Testis (tissue), 3 donors: ENCODE data around the gene SLC6A7. TPM values are rescaled to one million over a fixed set of nuclear protein-coding genes. Genes with fewer than 3 reads are reported as not detected.
A peak's percentile ranks its signal among the peaks of the same experiment; 100 is the strongest.

ENCODE experiments used
- DNase-seq: peaks from one replicate; pipeline ENCODE4 v3.0.0-alpha.2; 2019
- H3K27ac ChIP-seq, 2 donors: fragments of 200-600 bp; sonication (generic); one replicate each; pipeline ENCODE4 v1.5.1; 2019
- H3K27me3 ChIP-seq: fragments of 200-600 bp; sonication (generic); one replicate; pipeline ENCODE4 v1.5.1; 2019
- H3K36me3 ChIP-seq: fragments of 200-600 bp; sonication (generic); one replicate; pipeline ENCODE4 v1.5.1; 2017; ENCODE audit warnings: low read depth; ENCODE audit errors: missing control alignments
- H3K4me1 ChIP-seq: fragments of 200-600 bp; sonication (generic); one replicate; pipeline ENCODE4 v1.5.1; 2019
- H3K4me3 ChIP-seq, 2 donors: fragments of 200-600 bp; sonication (generic); one replicate each; pipeline ENCODE4 v1.5.1; 2017 to 2019
- H3K9me3 ChIP-seq: fragments of 200-600 bp; sonication (generic); one replicate; pipeline ENCODE4 v1.5.1; 2017
- POLR2A ChIP-seq: fragments of 450-650 bp; IDR thresholded peaks from one replicate; pipeline ENCODE4 v1.6.1; 2017; ENCODE audit warnings: antibody characterized with exemption, mild to moderate bottlenecking, moderate library complexity
- WGBS, 2 donors: methylation state at CpG; one replicate each; pipeline ENCODE4 v1.1.5; 2018; 5-methylcytosine and 5-hydroxymethylcytosine counted together
- intact Hi-C: fragments of 100-400 bp; cut with DNase I; formaldehyde crosslinking; loops from one replicate; pipeline ENCODE4 v1.15.1; 2023; ENCODE audit warnings: low total_unique reads
- polyA plus RNA-seq: library from polyadenylated mRNA; stranded (reverse); fragments of 350-450 nt; fragmentation: Illumina TruSeq; extraction: RNeasy Lipid Tissue Mini Kit (QIAGEN cat#74804); gene quantifications from one replicate; pipeline ENCODE4 v1.2.3, GENCODE V29; 2014; ENCODE audit warnings: low read depth, low replicate concordance; ENCODE audit not compliant: insufficient read depth
- total RNA-seq, 2 donors: library from RNA; depleted of rRNA; stranded (reverse); fragments of >200 nt; gene quantifications; one replicate each; pipeline ENCODE4 v1.2.3, GENCODE V29; 2016
- TF ChIP-seq, protein P1 (sequence below), 3 experiments: fragments of 450-650 bp in 2 of 3; fragments of 200-600 bp in 1 of 3; sonication (generic) in 1 of 3; IDR thresholded peaks; one replicate each; pipeline ENCODE4 v1.5.1; 2016 to 2019; ENCODE audit warnings: antibody characterized with exemption in 3 of 3, mild to moderate bottlenecking in 2 of 3, moderate library complexity in 1 of 3

SLC6A7 gene
- total and polyA plus RNA-seq, 3 donors from 2014 or later = 0.12 TPM; not detected in 2

DNA sequence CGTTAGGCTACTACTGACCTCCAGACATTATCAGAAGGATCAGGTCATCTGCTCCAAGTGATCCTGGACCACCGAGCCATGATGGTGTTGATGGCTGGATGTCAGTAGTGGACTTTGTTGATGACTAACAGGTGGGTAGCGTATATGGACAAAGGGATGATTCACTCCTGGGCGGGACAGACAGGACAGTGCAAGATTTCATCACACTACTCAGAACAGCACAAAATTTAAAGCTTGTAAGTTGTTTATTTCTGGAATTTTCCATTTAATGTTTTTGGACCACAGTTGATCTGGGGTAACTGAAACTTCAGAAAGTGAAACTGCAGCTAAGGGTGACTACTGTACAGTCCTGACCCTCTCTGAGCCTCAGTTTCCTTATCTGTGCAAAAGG lies 46.9 kb upstream of the SLC6A7 start:
- H3K9me3 ChIP-seq = no peaks in the 10 kb centered on the region
- no peaks in the 10 kb centered on the region for H3K36me3 ChIP-seq
- H3K27ac ChIP-seq = peak overlapping the region; percentile 70 to 86
- no peak for DNase-seq
- peaks cover 67% of the 10 kb centered on the region for H3K4me1 ChIP-seq
- intact Hi-C loops = no loop called here
- 66 to 74% methylated on average over 4 of the region's 4 CpGs for WGBS, 2 donors
- H3K27me3 ChIP-seq = no peaks in the 10 kb centered on the region
- TF ChIP-seq, protein P1, sequence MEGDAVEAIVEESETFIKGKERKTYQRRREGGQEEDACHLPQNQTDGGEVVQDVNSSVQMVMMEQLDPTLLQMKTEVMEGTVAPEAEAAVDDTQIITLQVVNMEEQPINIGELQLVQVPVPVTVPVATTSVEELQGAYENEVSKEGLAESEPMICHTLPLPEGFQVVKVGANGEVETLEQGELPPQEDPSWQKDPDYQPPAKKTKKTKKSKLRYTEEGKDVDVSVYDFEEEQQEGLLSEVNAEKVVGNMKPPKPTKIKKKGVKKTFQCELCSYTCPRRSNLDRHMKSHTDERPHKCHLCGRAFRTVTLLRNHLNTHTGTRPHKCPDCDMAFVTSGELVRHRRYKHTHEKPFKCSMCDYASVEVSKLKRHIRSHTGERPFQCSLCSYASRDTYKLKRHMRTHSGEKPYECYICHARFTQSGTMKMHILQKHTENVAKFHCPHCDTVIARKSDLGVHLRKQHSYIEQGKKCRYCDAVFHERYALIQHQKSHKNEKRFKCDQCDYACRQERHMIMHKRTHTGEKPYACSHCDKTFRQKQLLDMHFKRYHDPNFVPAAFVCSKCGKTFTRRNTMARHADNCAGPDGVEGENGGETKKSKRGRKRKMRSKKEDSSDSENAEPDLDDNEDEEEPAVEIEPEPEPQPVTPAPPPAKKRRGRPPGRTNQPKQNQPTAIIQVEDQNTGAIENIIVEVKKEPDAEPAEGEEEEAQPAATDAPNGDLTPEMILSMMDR (IDR thresholded peaks at IDR 0.05) = no peak
- no peak for TF ChIP-seq POLR2A
- no peak overlapping the region for H3K4me3 ChIP-seq

GRCh38 chr5:150143350-150144245 lies 46.3 kb upstream of the SLC6A7 start:
- Histone ChIP-seq H3K4me3 (no peak overlapping the region), H3K9me3 (no peaks in the 10 kb centered on the region), H3K36me3 (no peaks in the 10 kb centered on the region), H3K4me1 (peaks cover 60% of the 10 kb centered on the region), H3K27ac (peak overlapping the region; percentile 70 to 86), H3K27me3 (no peaks in the 10 kb centered on the region)
- intact Hi-C loops = no loop called here
- WGBS, 2 donors = 46 to 64% methylated on average over 20 of the region's 20 CpGs
- DNase-seq = peak; percentile 69
- no peak for TF ChIP-seq POLR2A
- TF ChIP-seq, protein P1 (IDR thresholded peaks at IDR 0.05) = no peak

GRCh38 chr5:150144246-150144801 lies 45.5 kb upstream of the SLC6A7 start:
- Histone ChIP-seq H3K36me3 (no peaks in the 10 kb centered on the region), H3K27me3 (no peaks in the 10 kb centered on the region), H3K4me3 (no peak overlapping the region), H3K4me1 (peaks cover 53% of the 10 kb centered on the region), H3K27ac (peak overlapping the region; percentile 70 to 86), H3K9me3 (no peaks in the 10 kb centered on the region)
- peak; percentile 60 for DNase-seq
- TF ChIP-seq POLR2A = no peak
- TF ChIP-seq, protein P1 (IDR thresholded peaks at IDR 0.05) = no peak
- intact Hi-C loops = no loop called here
- 28 to 40% methylated on average over 14 of the region's 14 CpGs for WGBS, 2 donors

GRCh38 chr5:150144879-150145278 lies 45.0 kb upstream of the SLC6A7 start:
- 45 to 48% methylated on average over 4 of the region's 4 CpGs for WGBS, 2 donors
- Histone ChIP-seq H3K27ac (peak overlapping the region; percentile 55 to 86), H3K4me1 (peaks cover 48% of the 10 kb centered on the region), H3K27me3 (no peaks in the 10 kb centered on the region), H3K4me3 (no peak overlapping the region), H3K36me3 (no peaks in the 10 kb centered on the region), H3K9me3 (no peaks in the 10 kb centered on the region)
- no peak for DNase-seq
- intact Hi-C loops = no loop called here
- TF ChIP-seq, protein P1 (IDR thresholded peaks at IDR 0.05) = no peak
- TF ChIP-seq POLR2A = no peak
